ENCODE measurements around the gene SLC37A4.
"Not testable (repeated sequence)": the region's sequence is repeated elsewhere in the genome, so short reads cannot be mapped to it uniquely, and the experiment has no call there.

SLC37A4 gene

GRCh38 chr11:119041821-119042514 lies 11.3 kb upstream of the SLC37A4 start:
- DNase-seq (ENCODE audit: low spot score) = no peak

GRCh38 chr11:119039471-119039870 lies 8.8 kb upstream of the SLC37A4 start:
- DNase-seq (ENCODE audit: low spot score) = not testable (repeated sequence)

- DNase-seq (ENCODE audit: low spot score) = no peak
Observed at GRCh38 chr11:119038884-119039283, 8.2 kb upstream of the SLC37A4 start.

- DNase-seq (ENCODE audit: low spot score) = no peak
Observed at GRCh38 chr11:119034813-119035212, 4.1 kb upstream of the SLC37A4 start.

- not testable (repeated sequence) for DNase-seq (ENCODE audit: low spot score)
Observed at GRCh38 chr11:119033421-119033820, 2.7 kb upstream of the SLC37A4 start.

GRCh38 chr11:119031912-119032280 lies 1.2 kb upstream of the SLC37A4 start:
- DNase-seq (ENCODE audit: low spot score) = no peak

- DNase-seq (ENCODE audit: low spot score) = no peak
Observed at GRCh38 chr11:119030029-119030328, 698 bp downstream of the SLC37A4 start.

- no peak for DNase-seq (ENCODE audit: low spot score)
Observed at GRCh38 chr11:119029340-119030028, 1.2 kb downstream of the SLC37A4 start.

- no peak for DNase-seq (ENCODE audit: low spot score)
Observed at GRCh38 chr11:119029069-119029339, 1.7 kb downstream of the SLC37A4 start.

- no peak for DNase-seq (ENCODE audit: low spot score)
Observed at GRCh38 chr11:119028346-119029068, 2.2 kb downstream of the SLC37A4 start.

- DNase-seq (ENCODE audit: low spot score) = no peak
Observed at GRCh38 chr11:119027561-119028345, 2.9 kb downstream of the SLC37A4 start.

GRCh38 chr11:119026970-119027369 lies 3.7 kb downstream of the SLC37A4 start:
- DNase-seq (ENCODE audit: low spot score) = no peak

GRCh38 chr11:119025978-119026766 lies 4.5 kb downstream of the SLC37A4 start:
- DNase-seq (ENCODE audit: low spot score) = no peak

- DNase-seq (ENCODE audit: low spot score) = no peak
Observed at GRCh38 chr11:119025541-119025940, 5.1 kb downstream of the SLC37A4 start.

- no peak for DNase-seq (ENCODE audit: low spot score)
Observed at GRCh38 chr11:119025099-119025473, 5.6 kb downstream of the SLC37A4 start.

GRCh38 chr11:119024430-119025098 lies 6.1 kb downstream of the SLC37A4 start:
- no peak for DNase-seq (ENCODE audit: low spot score)

- no peak for DNase-seq (ENCODE audit: low spot score)
Observed at GRCh38 chr11:119023741-119024140, 6.9 kb downstream of the SLC37A4 start.

- no peak for DNase-seq (ENCODE audit: low spot score)
Observed at GRCh38 chr11:119021631-119022030, 9.0 kb downstream of the SLC37A4 start.

- DNase-seq (ENCODE audit: low spot score) = no peak
Observed at GRCh38 chr11:119019996-119020395, 10.7 kb downstream of the SLC37A4 start.

- peak; percentile 95 for DNase-seq (ENCODE audit: low spot score)
Observed at GRCh38 chr11:119018074-119018938, 12.4 kb downstream of the SLC37A4 start, which contains the start of the genes RPS25 and TRAPPC4. Gene RPS25 (minus strand): TSS chr11:119018343. CDS start chr11:119018284, 59 bp downstream. Gene TRAPPC4 (plus strand): TSS chr11:119018766. CDS start chr11:119018796, 30 bp downstream.

All from CD4-positive, alpha-beta T cell treated with Interleukin-15 for 4 hours (primary cell).